LNCAP (cell line): ENCODE measurements around the gene CD81.

Experiments used
- CTCF ChIP-seq: fragments of 450-650 bp; IDR thresholded peaks from 2 replicates; pipeline ENCODE4 v1.5.1; 2017; ENCODE audit warnings: mild to moderate bottlenecking

Gene CD81

GRCh38 chr11:2376751-2377451, at the start of gene CD81:
Gene CD81, plus strand, starts transcription at chr11:2377310. Its CDS starts 240 bp downstream, at chr11:2377550.
- no peak for TF ChIP-seq CTCF

- TF ChIP-seq CTCF: no peak
These were observed 49.1 kb upstream of the CD81 start for GRCh38 chr11:2328021-2328420.

- no peak for TF ChIP-seq CTCF
These were observed 48.3 kb upstream of the CD81 start for GRCh38 chr11:2328656-2329354.

- no peak for TF ChIP-seq CTCF
These were observed 47.6 kb upstream of the CD81 start for GRCh38 chr11:2329551-2329950.

GRCh38 chr11:2330696-2331095, 46.4 kb upstream of the CD81 start:
- no peak for TF ChIP-seq CTCF

GRCh38 chr11:2331404-2331803, 45.7 kb upstream of the CD81 start:
- no peak for TF ChIP-seq CTCF

GRCh38 chr11:2342557-2342956, 34.6 kb upstream of the CD81 start:
- no peak for TF ChIP-seq CTCF
